PC-3 (cell line): ENCODE measurements around the gene DRGX. TPM values are rescaled to one million over a fixed set of nuclear protein-coding genes. Genes with fewer than 3 reads are reported as not detected.

Source experiments
- ATAC-seq: fragments of 200-7000 bp; cut with Tn5 transposase; 2 replicates; pipeline ENCODE4 v1.9.1; 2020; ENCODE audit warnings: mild to moderate bottlenecking, moderate library complexity
- BruUV-seq: library from RNA; stranded (reverse); fragments of 400-500 nt; replicated peaks from 2 replicates; lab custom pipeline; 2021; lab: Mats Ljungman, UMichigan
- CTCF ChIA-PET: fragments of 300-600 bp; sonication (Branson Sonifier 250); formaldehyde crosslinking; loops from one replicate; lab custom pipeline; 2022; ENCODE audit warnings: antibody characterized with exemption; lab: Charles Lee
- POLR2A ChIA-PET: fragments of 300-600 bp; sonication (Branson Sonifier 250); formaldehyde crosslinking; loops from one replicate; lab custom pipeline; 2022; ENCODE audit warnings: antibody characterized with exemption; ENCODE audit not compliant: unreplicated experiment; lab: Charles Lee
- DNase-seq: peaks from one replicate; pipeline ENCODE4 v3.0.0-alpha.2; 2015
- H2AFZ ChIP-seq: fragments of 300-600 bp; sonication (generic); 2 replicates; pipeline ENCODE4 v1.6.0; 2016; ENCODE audit warnings: antibody characterized with exemption, low read length
- H3F3A ChIP-seq: fragments of 300-600 bp; sonication (generic); one replicate; pipeline ENCODE4 v1.6.0; 2017; ENCODE audit warnings: antibody characterized with exemption, low read length, control low read depth, mild to moderate bottlenecking; ENCODE audit not compliant: unreplicated experiment
- H3K27ac ChIP-seq: fragments of 300-600 bp; sonication (generic); 2 replicates; pipeline ENCODE4 v1.5.1; 2016; ENCODE audit warnings: mild to moderate bottlenecking, low read length
- H3K27me3 ChIP-seq: fragments of 300-600 bp; sonication (generic); 2 replicates; pipeline ENCODE4 v1.6.1; 2016; ENCODE audit warnings: low read length, mixed read lengths
- H3K36me3 ChIP-seq: fragments of 300-600 bp; sonication (generic); 2 replicates; pipeline ENCODE4 v1.6.1; 2016; ENCODE audit warnings: low read depth, mixed run types, low read length, mixed read lengths
- H3K4me1 ChIP-seq: fragments of 300-600 bp; sonication (generic); 2 replicates; pipeline ENCODE4 v1.5.1; 2016; ENCODE audit warnings: low read length; ENCODE audit not compliant: insufficient read depth
- H3K4me2 ChIP-seq: fragments of 300-600 bp; sonication (generic); 2 replicates; pipeline ENCODE4 v1.6.0; 2016; ENCODE audit warnings: low read length
- H3K4me3 ChIP-seq: fragments of 300-600 bp; sonication (generic); 2 replicates; pipeline ENCODE4 v1.5.1; 2016; ENCODE audit warnings: mild to moderate bottlenecking, low read length, mixed read lengths
- H3K79me2 ChIP-seq: fragments of 300-600 bp; sonication (generic); 2 replicates; pipeline ENCODE4 v1.6.1; 2017; ENCODE audit warnings: low read length, mixed read lengths
- H3K9ac ChIP-seq: fragments of 300-600 bp; sonication (generic); 2 replicates; pipeline ENCODE4 v1.6.0; 2016; ENCODE audit warnings: mild to moderate bottlenecking, low read length
- H3K9me2 ChIP-seq: fragments of 300-600 bp; sonication (generic); replicated peaks from 2 replicates; pipeline ENCODE4 v1.6.1; 2016; ENCODE audit warnings: mixed run types, low read length, mixed read lengths
- H3K9me3 ChIP-seq: fragments of 300-600 bp; sonication (generic); 2 replicates; pipeline ENCODE4 v1.6.1; 2016; ENCODE audit warnings: low read length, mixed read lengths
- H4K20me1 ChIP-seq: fragments of 300-600 bp; sonication (generic); 2 replicates; pipeline ENCODE4 v1.6.1; 2016; ENCODE audit warnings: low read length, mixed read lengths
- CTCF ChIP-seq: fragments of 300-600 bp; sonication (generic); conservative IDR thresholded peaks from 2 replicates; pipeline ENCODE4 v1.5.1; 2017; ENCODE audit warnings: antibody characterized with exemption, low read depth, mild to moderate bottlenecking, low read length
- EZH2 ChIP-seq: fragments of 300-600 bp; sonication (generic); IDR thresholded peaks from one replicate; pipeline ENCODE4 v1.6.1; 2017; ENCODE audit warnings: antibody characterized with exemption, mild to moderate bottlenecking, low read length; ENCODE audit not compliant: unreplicated experiment
- EZH2phosphoT487 ChIP-seq: fragments of 300-600 bp; sonication (generic); IDR thresholded peaks from 2 replicates; pipeline ENCODE4 v1.6.1; 2018; ENCODE audit warnings: mild to moderate bottlenecking, antibody characterized with exemption, low read length, borderline replicate concordance
- intact Hi-C: fragments of 100-400 bp; cut with micrococcal nuclease; formaldehyde crosslinking; loops from 2 replicates; pipeline ENCODE4 v1.9.0; 2023
- total RNA-seq: library from RNA; depleted of rRNA; stranded (reverse); fragments of >200 nt; gene quantifications from 2 replicates; pipeline ENCODE4 v1.2.3, GENCODE V29; 2014

DRGX gene
- total RNA-seq, 1 experiment from 2014 or later: 0.33 TPM

GRCh38 chr10:49418328-49418727 lies 22.4 kb upstream of the DRGX start:
- ChIA-PET POLR2A (no interaction called here), CTCF (interaction anchor here (1.8 kb wide), 1 partner anchor 10 kb away, joined by 8 read pairs; no protein-coding TSS in a partner anchor)
- Histone ChIP-seq H3K9me3 (no peaks in the 10 kb centered on the region), H3K27me3 (no peaks in the 10 kb centered on the region), H4K20me1 (no peaks in the 10 kb centered on the region), H3K79me2 (no peaks in the 10 kb centered on the region), H3K4me2 (peak overlapping the region; percentile 73), H3K9ac (peak overlapping the region; percentile 14), H3K4me3 (peak overlapping the region; percentile 43; the same call in 1 of the 2 replicates), H3K27ac (peak overlapping the region; percentile 65), H3F3A (no peaks in the 10 kb centered on the region), H3K9me2 (no peaks in the 10 kb centered on the region), H2AFZ (peak overlapping the region; percentile 67), H3K36me3 (no peaks in the 10 kb centered on the region), H3K4me1 (peaks cover 14% of the 10 kb centered on the region)
- no TSS peak for BruUV-seq
- TF ChIP-seq EZH2phosphoT487: no peak
- TF ChIP-seq CTCF: peak; percentile 67
- peak; percentile 53 for DNase-seq
- intact Hi-C loops: no loop called here
- ATAC-seq: no peak; the same call in 1 of the 2 replicates

GRCh38 chr10:49418053-49418326 lies 22.1 kb upstream of the DRGX start:
- Histone ChIP-seq H3K9me3 (no peaks in the 10 kb centered on the region), H3K9me2 (no peaks in the 10 kb centered on the region), H2AFZ (no peak overlapping the region), H4K20me1 (no peaks in the 10 kb centered on the region), H3K4me3 (no peak overlapping the region), H3K36me3 (no peaks in the 10 kb centered on the region), H3K4me1 (peaks cover 14% of the 10 kb centered on the region), H3K27ac (no peak overlapping the region), H3K4me2 (no peak overlapping the region), H3F3A (no peaks in the 10 kb centered on the region), H3K9ac (no peak overlapping the region), H3K79me2 (no peaks in the 10 kb centered on the region), H3K27me3 (no peaks in the 10 kb centered on the region)
- TF ChIP-seq EZH2 (no peak), CTCF (no peak), EZH2phosphoT487 (no peak)
- intact Hi-C loops: no loop called here
- CTCF ChIA-PET: interaction anchor here (1.8 kb wide), 1 partner anchor 10 kb away, joined by 8 read pairs; no protein-coding TSS in a partner anchor
- no peak for DNase-seq
- ATAC-seq: no peak
- POLR2A ChIA-PET: no interaction called here
- BruUV-seq: no TSS peak

GRCh38 chr10:49417311-49418052 lies 21.6 kb upstream of the DRGX start:
- intact Hi-C loops: no loop called here
- Histone ChIP-seq H3K27me3 (0 out of 2 replicates have a peak, but pooled peaks cover 2% of the 10 kb centered on the region), H2AFZ (no peak overlapping the region), H3K4me1 (peaks cover 14% of the 10 kb centered on the region), H3K27ac (no peak overlapping the region), H3K9me2 (no peaks in the 10 kb centered on the region), H3K9ac (no peak overlapping the region), H3K9me3 (no peaks in the 10 kb centered on the region), H3K79me2 (no peaks in the 10 kb centered on the region), H3F3A (no peaks in the 10 kb centered on the region), H3K36me3 (no peaks in the 10 kb centered on the region), H4K20me1 (no peaks in the 10 kb centered on the region), H3K4me3 (no peak overlapping the region), H3K4me2 (no peak overlapping the region)
- ATAC-seq (no peak), DNase-seq (no peak)
- TF ChIP-seq CTCF (no peak), EZH2phosphoT487 (no peak), EZH2 (no peak)
- BruUV-seq: no TSS peak
- POLR2A ChIA-PET: no interaction called here
- CTCF ChIA-PET: no interaction called here
